Lower lobe of right lung (tissue), 2 donors: Measurements from ENCODE around the gene ABCA1. TPM values are rescaled to one million over a fixed set of nuclear protein-coding genes. Genes with fewer than 3 reads are reported as not detected.

Experiments
- ATAC-seq, 2 donors: fragments of 200-7000 bp; cut with Tn5 transposase; one replicate each; pipeline ENCODE4 v1.9.1; 2020 to 2022; ENCODE audit warnings: mild to moderate bottlenecking in 2 of 2, moderate library complexity in 2 of 2
- DNase-seq: peaks from one replicate; pipeline ENCODE4 v3.0.0-alpha.2; 2020
- H3K27ac ChIP-seq: fragments of 200-600 bp; one replicate; pipeline ENCODE4 v1.8.0; 2022
- H3K27me3 ChIP-seq: fragments of 200-600 bp; one replicate; pipeline ENCODE4 v1.8.0; 2022; ENCODE audit warnings: low read depth
- H3K36me3 ChIP-seq: fragments of 200-600 bp; one replicate; pipeline ENCODE4 v1.8.0; 2022; ENCODE audit warnings: mild to moderate bottlenecking
- H3K4me1 ChIP-seq: fragments of 200-600 bp; one replicate; pipeline ENCODE4 v1.8.0; 2022
- H3K4me3 ChIP-seq: fragments of 200-600 bp; one replicate; pipeline ENCODE4 v1.8.0; 2022; ENCODE audit warnings: mild to moderate bottlenecking
- H3K9me3 ChIP-seq: fragments of 200-600 bp; one replicate; pipeline ENCODE4 v1.8.0; 2022
- CTCF ChIP-seq: fragments of 200-600 bp; IDR thresholded peaks from one replicate; pipeline ENCODE4 v1.8.0; 2022; ENCODE audit warnings: antibody characterized with exemption, mild to moderate bottlenecking
- intact Hi-C: fragments of 100-400 bp; cut with DNase I; formaldehyde crosslinking; loops from one replicate; pipeline ENCODE4 v1.11.0; 2022
- total RNA-seq: library from RNA; stranded (reverse); fragmentation: NEBNext Ultra II Directional; extraction: Animal tissue kit (Norgen Biotek cat#: 25700); gene quantifications from one replicate; pipeline ENCODE4 v1.2.1, GENCODE V29; 2021
- donor health status: DM: no; HTN: yes; CAD: no; lungs with severe emphysema.

The ABCA1 gene
- total RNA-seq, 1 donor from 2014 or later, result 46.8 TPM

DNA sequence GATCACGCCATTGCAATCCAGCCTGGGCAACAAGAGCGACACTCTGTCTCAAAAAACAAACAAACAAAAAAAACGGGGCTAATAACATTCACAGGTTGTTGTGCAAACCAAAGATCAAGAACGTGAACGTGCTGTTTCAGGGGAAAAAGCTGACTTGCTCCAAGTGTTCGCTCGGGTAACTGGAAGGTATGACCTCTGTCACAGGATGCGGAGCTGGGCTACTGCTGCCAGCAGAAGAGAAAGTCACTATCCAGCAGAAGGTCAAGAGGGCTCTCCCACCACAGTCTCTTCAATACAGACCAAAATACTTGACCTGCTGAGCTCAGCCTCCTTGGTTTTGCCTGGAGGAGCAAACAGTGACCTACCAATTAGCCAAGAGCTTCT, 59.7 kb downstream of the ABCA1 start:
- DNase-seq (no peak), ATAC-seq (peak in 1 of 2 donors; percentile 9)
- Histone ChIP-seq H3K36me3 (peaks cover 16% of the 10 kb centered on the region), H3K4me1 (peaks cover 53% of the 10 kb centered on the region), H3K9me3 (no peaks in the 10 kb centered on the region), H3K27ac (peak overlapping the region; percentile 8), H3K27me3 (no peaks in the 10 kb centered on the region), H3K4me3 (no peak overlapping the region)
- intact Hi-C loops, result no loop called here
- TF ChIP-seq CTCF, result no peak

GRCh38 chr9:104866191-104866590, 61.8 kb downstream of the ABCA1 start:
- Histone ChIP-seq H3K27ac (no peak overlapping the region), H3K4me1 (peaks cover 47% of the 10 kb centered on the region)

DNA sequence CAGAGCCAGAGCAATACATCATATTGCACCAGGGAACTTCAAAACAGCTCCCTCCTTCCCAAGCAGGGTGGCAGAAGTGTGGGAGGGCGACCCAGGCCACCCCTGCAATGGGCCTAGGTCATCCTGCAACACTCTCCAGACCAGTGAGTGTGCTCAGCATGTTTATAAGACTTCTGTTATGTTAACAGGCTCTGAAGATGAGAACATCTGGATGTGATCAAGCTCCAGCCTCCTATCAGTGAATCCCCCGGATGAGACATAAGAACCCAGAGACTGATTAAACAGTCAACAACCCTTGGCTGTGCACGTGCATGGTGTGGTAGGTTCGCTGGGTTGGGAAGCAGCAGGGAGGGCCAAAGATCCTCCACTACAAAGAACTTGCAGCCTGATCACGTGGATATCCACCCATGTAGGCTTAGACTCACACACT, 63.3 kb downstream of the ABCA1 start:
- intact Hi-C loops, result no loop called here
- no peaks in the 10 kb centered on the region for H3K27me3 ChIP-seq
- no peak for DNase-seq
- no peaks in the 10 kb centered on the region for H3K9me3 ChIP-seq
- peaks cover 26% of the 10 kb centered on the region for H3K36me3 ChIP-seq
- no peak overlapping the region for H3K4me3 ChIP-seq
- no peak for ATAC-seq
- no peak overlapping the region for H3K27ac ChIP-seq
- TF ChIP-seq CTCF, result no peak
- H3K4me1 ChIP-seq, result peaks cover 56% of the 10 kb centered on the region

More at GRCh38 chr9:104866191-104866590, 61.8 kb downstream of the ABCA1 start:
- no peak for DNase-seq
- no peak for ATAC-seq
- intact Hi-C loops, result no loop called here
- Histone ChIP-seq H3K4me3 (no peak overlapping the region), H3K27me3 (no peaks in the 10 kb centered on the region), H3K36me3 (peaks cover 20% of the 10 kb centered on the region), H3K9me3 (no peaks in the 10 kb centered on the region)
- no peak for TF ChIP-seq CTCF

GRCh38 chr9:104863180-104863883, 64.6 kb downstream of the ABCA1 start:
- no peak for DNase-seq

DNA sequence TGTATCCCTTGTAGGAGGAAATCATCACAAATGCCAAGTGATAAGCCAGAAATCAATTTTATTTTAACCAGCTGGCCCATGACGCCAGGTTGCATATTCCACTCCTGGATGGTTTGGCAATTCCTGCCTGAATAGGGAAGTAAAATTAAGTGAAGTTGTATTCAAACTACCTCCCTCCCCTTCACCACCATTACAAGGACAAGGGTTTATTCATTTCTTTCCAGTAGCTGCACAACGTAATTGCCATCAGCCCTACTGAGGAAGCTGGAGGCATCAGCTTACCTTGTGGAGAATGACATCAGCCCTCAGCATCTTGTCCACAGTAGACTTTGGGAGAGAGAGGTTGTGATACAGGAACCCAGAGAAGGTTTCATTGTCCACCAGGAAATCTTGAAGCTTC, 66.6 kb downstream of the ABCA1 start:
- no peak for TF ChIP-seq CTCF
- Histone ChIP-seq H3K36me3 (peaks cover 30% of the 10 kb centered on the region), H3K27ac (no peak overlapping the region), H3K9me3 (no peaks in the 10 kb centered on the region), H3K4me3 (no peak overlapping the region), H3K27me3 (no peaks in the 10 kb centered on the region), H3K4me1 (peaks cover 66% of the 10 kb centered on the region)
- DNase-seq (no peak), ATAC-seq (no peak)
- intact Hi-C loops, result no loop called here

More at GRCh38 chr9:104863180-104863883, 64.6 kb downstream of the ABCA1 start:
- Histone ChIP-seq H3K4me3 (no peak overlapping the region), H3K4me1 (peaks cover 57% of the 10 kb centered on the region), H3K36me3 (peaks cover 26% of the 10 kb centered on the region), H3K27ac (no peak overlapping the region), H3K9me3 (no peaks in the 10 kb centered on the region), H3K27me3 (no peaks in the 10 kb centered on the region)
- peak; percentile 52 to 75 for ATAC-seq
- intact Hi-C loops, result no loop called here
- peak; percentile 74 for TF ChIP-seq CTCF
